K562 (cell line): ENCODE data around the gene DGKZ. TPM values are rescaled to one million over a fixed set of nuclear protein-coding genes. Genes with fewer than 3 reads are reported as not detected.
A peak's percentile ranks its signal among the peaks of the same experiment; 100 is the strongest.

Experiments
- CBX8 ChIP-seq: fragments of 200-600 bp; sonication (generic); IDR thresholded peaks from 2 replicates; pipeline ENCODE4 v1.6.1; 2012; ENCODE audit warnings: borderline replicate concordance, mixed run types, low read depth, mild to moderate bottlenecking, moderate library complexity, mixed read lengths, low read length, control low read depth, inconsistent platforms; ENCODE audit not compliant: poor library complexity, severe bottlenecking; ENCODE audit errors: extremely low read depth
- CEBPG ChIP-seq, 3 experiments: fragments of 200-800 bp in 1 of 3; sonication (Bioruptor generic) in 1 of 3; sonication (generic) in 1 of 3; formaldehyde crosslinking in 1 of 3; IDR thresholded peaks in 2 of 3; conservative IDR thresholded peaks in 1 of 3; 2 replicates each; pipeline versions ENCODE4 v1.6.1 to v1.8.0; 2016 to 2022; ENCODE audit warnings: missing compliant biosample characterization in 2 of 3, missing genetic modification characterization in 2 of 3, mild to moderate bottlenecking in 1 of 3, missing genetic modification reagents in 1 of 3
- CTBP1 ChIP-seq: fragments of 450-650 bp; IDR thresholded peaks from 2 replicates; pipeline ENCODE4 v1.6.1; 2016; ENCODE audit warnings: borderline replicate concordance
- E2F1 ChIP-seq: sonication (generic); formaldehyde crosslinking; IDR thresholded peaks from 2 replicates; pipeline ENCODE4 v1.8.1; 2023; ENCODE audit warnings: mild to moderate bottlenecking, missing genetic modification reagents, moderate library complexity
- ETS1 ChIP-seq: conservative IDR thresholded peaks from 2 replicates; pipeline ENCODE4 v1.6.1; 2011; ENCODE audit warnings: low read depth, mild to moderate bottlenecking, low read length; ENCODE audit not compliant: control insufficient read depth
- ETV1 ChIP-seq: fragments of 450-650 bp; conservative IDR thresholded peaks from 2 replicates; pipeline ENCODE4 v1.6.1; 2016; ENCODE audit warnings: missing genetic modification characterization, control low read depth, low read depth, missing compliant biosample characterization
- FOXK1 ChIP-seq: sonication (generic); formaldehyde crosslinking; IDR thresholded peaks from 2 replicates; pipeline ENCODE4 v1.8.0; 2022; ENCODE audit warnings: missing genetic modification reagents, mild to moderate bottlenecking, borderline replicate concordance
- MAZ ChIP-seq, 2 experiments: fragments of 450-650 bp in 1 of 2; sonication (generic) in 1 of 2; formaldehyde crosslinking; IDR thresholded peaks in 1 of 2; conservative IDR thresholded peaks in 1 of 2; 2 replicates each; pipeline versions ENCODE4 v1.4.0 to v1.5.0; 2020; ENCODE audit warnings: mild to moderate bottlenecking in 1 of 2, missing genetic modification reagents in 1 of 2
- NCOA6 ChIP-seq: fragments of 450-650 bp; IDR thresholded peaks from 2 replicates; pipeline ENCODE4 v1.6.1; 2017; ENCODE audit warnings: mild to moderate bottlenecking
- NFATC3 ChIP-seq: fragments of 450-650 bp; IDR thresholded peaks from 2 replicates; pipeline ENCODE4 v1.6.1; 2017; ENCODE audit warnings: mild to moderate bottlenecking
- PKNOX1 ChIP-seq: fragments of 450-650 bp; IDR thresholded peaks from 2 replicates; pipeline ENCODE4 v1.6.1; 2016
- RFX7 ChIP-seq: fragments of 250-450 bp; sonication (Bioruptor Pico); IDR thresholded peaks from 2 replicates; pipeline ENCODE4 v1.5.1; 2021; ENCODE audit warnings: mild to moderate bottlenecking
- SETDB1 ChIP-seq: IDR thresholded peaks from one replicate; pipeline ENCODE4 v1.6.1; 2012; ENCODE audit warnings: low read length, control low read depth, inconsistent platforms
- SMAD4 ChIP-seq: fragments of 250-450 bp; sonication (Bioruptor Pico); conservative IDR thresholded peaks from 2 replicates; pipeline ENCODE4 v1.8.0; 2021; ENCODE audit warnings: inconsistent platforms, mild to moderate bottlenecking, moderate library complexity
- TAF7 ChIP-seq: fragments of 450-650 bp; IDR thresholded peaks from 2 replicates; pipeline ENCODE4 v1.6.1; 2016; ENCODE audit warnings: missing genetic modification characterization, missing compliant biosample characterization
- ZNF184 ChIP-seq: sonication (generic); formaldehyde crosslinking; IDR thresholded peaks from 2 replicates; pipeline ENCODE4 v1.5.0; 2020; ENCODE audit warnings: missing genetic modification reagents
- ZNF354B ChIP-seq: fragments of 250-450 bp; sonication (Bioruptor Pico); IDR thresholded peaks from 2 replicates; pipeline ENCODE4 v1.4.0; 2020
- ZNF584 ChIP-seq: fragments of 200-800 bp; sonication (Bioruptor generic); IDR thresholded peaks from 2 replicates; pipeline ENCODE4 v1.6.1; 2016; ENCODE audit warnings: low read depth, mild to moderate bottlenecking, missing genetic modification characterization, missing compliant biosample characterization
- ZNF695 ChIP-seq: fragments of 450-650 bp; formaldehyde crosslinking; IDR thresholded peaks from 2 replicates; pipeline ENCODE4 v1.4.0; 2020; ENCODE audit warnings: mild to moderate bottlenecking, moderate library complexity
- polyA plus RNA-seq, 8 experiments: library from polyadenylated mRNA; depleted of rRNA in 4 of 8; stranded (reverse) in 5 of 8; unstranded in 3 of 8; fragments of >200 nt; fragmentation: Nextera tagmentation in 2 of 8; fragmentation: Illumina TruSeq in 1 of 8; extraction: Ambion mirVana in 2 of 8; extraction: Trizol in 1 of 8; gene quantifications; 2 replicates each; pipeline versions ENCODE4 v1.2.1 to v1.2.3, GENCODE V29; 2011 to 2014; ENCODE audit warnings: inconsistent platforms in 1 of 8, missing spikeins in 1 of 8
- total RNA-seq, 7 experiments: library from RNA; depleted of rRNA in 6 of 7; stranded (reverse); fragments of >200 nt in 6 of 7; fragmentation: Illumina TruSeq in 2 of 7; extraction: Trizol in 2 of 7; gene quantifications; 2 replicates each; pipeline versions ENCODE4 v1.2.1 to v1.2.3, GENCODE V29; 2011 to 2021; ENCODE audit warnings: low replicate concordance in 1 of 7
- TF ChIP-seq, protein P1 (sequence below): sonication (generic); formaldehyde crosslinking; IDR thresholded peaks from 2 replicates; pipeline ENCODE4 v1.8.0; 2022; ENCODE audit warnings: mild to moderate bottlenecking, missing genetic modification reagents

The DGKZ gene
- total and polyA plus RNA-seq, 9 of the 15 experiments (the other 6 are each of a cell fraction or from before 2014, with no cell fraction given): 0.51 to 100 (median 44.2) TPM

GRCh38 chr11:46308631-46309419 lies 38.4 kb upstream of the DGKZ start (continued):
- TF ChIP-seq ETS1 (no peak), MAZ (CRISPR knock-in tag; conservative IDR thresholded peaks at IDR 0.05 in 1 of 2, IDR thresholded peaks at IDR 0.05 in 1 of 2) (no peak), NCOA6 (no peak), SMAD4 (CRISPR knock-in tag) (no peak), RFX7 (CRISPR knock-in tag) (no peak), ZNF184 (CRISPR knock-in tag) (no peak), ZNF695 (no peak), SETDB1 (no peak), CBX8 (no peak), E2F1 (CRISPR knock-in tag) (no peak), NFATC3 (no peak), FOXK1 (peak; percentile 71; the same call in 1 of the 2 replicates), PKNOX1 (no peak), CTBP1 (peak; percentile 49; the same call in 1 of the 2 replicates), ETV1 (no peak), TAF7 (tag) (no peak), ZNF584 (CRISPR knock-in tag) (no peak), ZNF354B (no peak), CEBPG (CRISPR knock-in tag; IDR thresholded peaks at IDR 0.05) (no peak), CEBPG (tag; conservative IDR thresholded peaks at IDR 0.05 in 1 of 2, IDR thresholded peaks at IDR 0.05 in 1 of 2) (no peak)
- TF ChIP-seq, protein P1, sequence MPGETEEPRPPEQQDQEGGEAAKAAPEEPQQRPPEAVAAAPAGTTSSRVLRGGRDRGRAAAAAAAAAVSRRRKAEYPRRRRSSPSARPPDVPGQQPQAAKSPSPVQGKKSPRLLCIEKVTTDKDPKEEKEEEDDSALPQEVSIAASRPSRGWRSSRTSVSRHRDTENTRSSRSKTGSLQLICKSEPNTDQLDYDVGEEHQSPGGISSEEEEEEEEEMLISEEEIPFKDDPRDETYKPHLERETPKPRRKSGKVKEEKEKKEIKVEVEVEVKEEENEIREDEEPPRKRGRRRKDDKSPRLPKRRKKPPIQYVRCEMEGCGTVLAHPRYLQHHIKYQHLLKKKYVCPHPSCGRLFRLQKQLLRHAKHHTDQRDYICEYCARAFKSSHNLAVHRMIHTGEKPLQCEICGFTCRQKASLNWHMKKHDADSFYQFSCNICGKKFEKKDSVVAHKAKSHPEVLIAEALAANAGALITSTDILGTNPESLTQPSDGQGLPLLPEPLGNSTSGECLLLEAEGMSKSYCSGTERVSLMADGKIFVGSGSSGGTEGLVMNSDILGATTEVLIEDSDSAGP (CRISPR knock-in tag): no peak
